Fibroblast of the conjunctiva (primary cell): ENCODE data around the gene PALD1.
"Not testable (repeated sequence)": the region's sequence is repeated elsewhere in the genome, so short reads cannot be mapped to it uniquely, and the experiment has no call there.

Source experiments
- DNase-seq: peaks from one replicate; pipeline ENCODE4 v3.0.0-alpha.2; 2010; ENCODE audit warnings: low read depth

PALD1 gene

GRCh38 chr10:70607936-70608335 is 129.4 kb downstream of the PALD1 start:
- DNase-seq = no peak

GRCh38 chr10:70613941-70614340 is 135.4 kb downstream of the PALD1 start:
- no peak for DNase-seq

- DNase-seq = not testable (repeated sequence)
These were observed 135.8 kb downstream of the PALD1 start for GRCh38 chr10:70614364-70614763.

GRCh38 chr10:70615211-70615610 is 136.6 kb downstream of the PALD1 start:
- DNase-seq = no peak

- no peak for DNase-seq
These were observed 137.4 kb downstream of the PALD1 start for GRCh38 chr10:70615784-70616522.

- no peak for DNase-seq
These were observed 138.2 kb downstream of the PALD1 start for GRCh38 chr10:70616761-70617160.
